Activated naive CD8-positive, alpha-beta T cell treated with anti-CD3 and anti-CD28 coated beads, Interleukin-2, amount 50 U/mL, for 16 hours (primary cell): ENCODE data around the gene C1QA.
"Not testable (repeated sequence)": the region's sequence is repeated elsewhere in the genome, so short reads cannot be mapped to it uniquely, and the experiment has no call there.

Experiments
- DNase-seq: peaks from one replicate; pipeline ENCODE4 v3.0.0-alpha.2; 2020; ENCODE audit warnings: low read depth, low spot score

Gene C1QA

DNA sequence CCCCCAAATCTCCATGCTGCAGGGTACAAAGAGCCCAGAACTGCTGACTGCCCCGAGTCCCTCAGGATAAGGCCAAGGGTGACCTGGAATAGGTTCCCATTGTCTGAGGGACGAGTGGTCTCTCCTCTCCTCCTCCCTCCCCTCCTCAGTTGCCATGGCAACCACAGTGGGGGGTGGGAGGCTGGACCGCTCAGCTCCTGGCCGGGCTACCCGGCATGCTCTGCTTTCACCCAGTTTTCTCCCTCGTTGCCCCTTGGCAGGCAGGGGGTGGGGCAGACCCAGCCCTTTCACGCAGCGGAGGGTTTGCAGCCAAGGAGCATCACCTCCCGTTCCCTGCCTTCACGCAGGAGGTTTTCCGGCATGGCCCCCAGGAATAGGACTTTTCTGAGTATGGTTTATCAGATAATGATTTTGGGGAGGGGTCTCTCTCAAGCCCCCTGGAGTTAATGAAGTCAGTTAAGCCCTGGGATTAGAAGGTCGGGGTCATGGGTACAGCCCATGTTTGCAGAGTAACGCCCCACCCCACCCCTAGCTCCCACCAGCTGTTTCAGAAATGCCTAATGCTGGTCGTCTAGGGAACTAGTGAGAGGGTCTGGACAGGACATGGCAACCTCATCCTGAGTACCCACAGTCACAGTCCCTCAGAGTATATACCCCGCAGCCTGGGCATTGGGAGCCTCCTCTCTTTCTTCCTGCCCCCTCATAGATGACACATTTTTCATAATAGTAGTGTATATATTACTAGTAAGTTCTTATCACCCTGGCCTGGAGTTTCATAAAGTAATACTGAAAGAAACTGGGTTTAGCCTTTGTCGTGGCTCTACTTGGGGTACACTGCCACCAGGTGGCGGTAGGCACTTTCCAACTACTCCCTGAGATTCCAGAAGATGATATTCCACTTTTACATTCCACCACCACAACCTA is 37.3 kb downstream of the C1QA start:
- no peak for DNase-seq

DNA sequence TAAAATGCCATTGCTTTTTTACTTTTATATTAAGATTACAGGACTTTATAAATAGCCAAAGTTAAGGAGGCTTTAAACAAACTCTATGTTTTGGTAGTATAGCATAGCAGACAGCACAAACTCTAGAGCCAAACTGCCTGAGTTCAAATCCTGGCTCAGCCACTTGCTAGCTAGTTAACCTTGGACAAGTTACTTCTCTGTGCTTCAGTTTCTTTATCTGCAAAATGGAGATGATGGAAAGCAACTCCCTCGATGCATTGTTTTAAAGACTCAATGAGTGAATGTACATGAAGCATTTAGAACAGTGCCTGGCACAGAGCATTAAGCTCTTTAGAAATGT is 38.0 kb downstream of the C1QA start:
- no peak for DNase-seq

DNA sequence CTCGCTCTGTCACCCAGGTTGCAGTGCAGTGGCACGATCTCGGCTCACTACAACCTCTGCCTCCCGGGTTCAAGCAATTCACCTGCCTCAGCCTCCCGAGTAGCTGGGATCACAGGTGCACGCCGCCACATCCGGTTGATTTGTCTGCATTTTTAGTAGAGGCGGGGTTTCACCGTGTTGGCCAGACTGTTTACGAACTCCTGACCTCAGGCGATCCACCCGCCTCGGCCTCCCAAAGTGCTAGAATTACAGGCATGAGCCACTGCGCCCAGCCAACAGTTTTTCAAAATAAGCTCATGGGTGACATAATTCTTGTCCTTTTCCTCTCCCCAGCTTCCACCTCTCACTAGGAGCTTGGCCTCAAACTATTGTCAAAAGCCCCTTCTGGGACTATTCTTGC is 39.7 kb downstream of the C1QA start:
- not testable (repeated sequence) for DNase-seq

DNA sequence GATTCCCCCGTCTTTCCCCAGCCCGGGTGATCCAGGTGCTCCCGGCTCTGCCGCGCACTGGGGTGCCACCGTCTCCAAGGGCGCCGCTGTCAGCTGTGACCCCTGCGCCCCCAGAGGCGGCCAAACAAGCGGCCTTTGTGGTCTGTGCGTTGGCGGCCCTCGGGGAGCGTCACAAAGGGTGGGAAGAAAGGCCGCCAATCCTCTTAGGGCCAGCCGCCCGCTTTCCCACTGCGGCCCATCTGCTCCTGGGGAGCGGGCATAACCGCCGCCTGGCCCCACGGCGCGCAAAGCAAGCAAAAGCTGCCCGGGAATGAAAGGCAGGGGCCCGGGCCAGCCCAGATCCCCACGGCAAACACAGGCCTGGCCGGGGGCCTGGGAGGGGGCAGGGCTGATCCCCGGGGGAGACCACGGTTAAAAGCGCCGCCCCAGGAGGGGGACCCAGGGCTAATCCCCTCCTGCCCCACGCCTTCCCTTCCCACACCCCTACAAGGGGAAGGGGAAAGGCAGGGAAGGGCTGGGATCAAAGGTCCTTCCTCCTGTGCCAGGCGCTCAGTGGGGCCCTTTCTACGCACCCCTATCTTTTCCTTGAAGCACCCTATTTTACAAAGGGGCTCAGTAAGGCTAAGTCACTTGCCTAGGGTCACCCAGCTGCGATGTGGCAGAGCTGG is 40.6 kb downstream of the C1QA start:
- no peak for DNase-seq

DNA sequence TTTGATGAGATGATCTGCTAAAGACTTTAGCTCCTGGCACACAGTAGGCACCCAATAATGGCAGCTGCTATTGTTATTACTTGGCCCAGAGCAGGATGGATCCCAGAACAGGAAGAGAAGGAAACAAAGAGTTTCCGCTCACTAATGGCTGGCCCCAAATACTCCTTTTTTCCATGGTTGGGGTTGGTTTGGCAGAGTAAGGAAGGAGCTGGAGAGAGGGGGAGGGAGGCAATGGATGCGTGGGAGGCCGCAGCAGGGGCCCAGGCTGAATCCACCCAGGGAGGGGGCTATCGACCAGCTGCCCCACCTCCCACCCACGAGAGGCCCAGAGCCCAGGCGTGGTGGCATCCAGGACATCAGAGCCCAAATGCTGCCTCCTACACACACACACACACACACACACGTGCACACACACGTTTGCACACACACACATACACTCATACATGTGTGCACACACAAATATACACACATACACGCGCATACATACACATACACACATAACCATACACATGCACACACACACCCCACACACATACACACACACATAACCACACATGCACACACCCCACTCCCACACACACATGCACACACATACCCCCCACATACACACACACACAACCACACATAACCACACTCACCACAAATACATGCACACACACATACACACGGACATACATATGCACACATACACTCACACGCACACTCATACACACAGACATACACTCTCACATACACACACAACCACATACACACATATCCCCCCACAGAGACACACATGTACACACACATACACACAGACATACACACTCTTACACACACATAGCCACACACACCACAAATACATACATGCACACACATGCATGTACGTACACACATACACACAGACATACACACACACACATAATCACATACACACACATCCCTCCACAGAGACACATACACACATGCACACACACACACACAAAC is 41.8 kb downstream of the C1QA start:
- DNase-seq: no peak

DNA sequence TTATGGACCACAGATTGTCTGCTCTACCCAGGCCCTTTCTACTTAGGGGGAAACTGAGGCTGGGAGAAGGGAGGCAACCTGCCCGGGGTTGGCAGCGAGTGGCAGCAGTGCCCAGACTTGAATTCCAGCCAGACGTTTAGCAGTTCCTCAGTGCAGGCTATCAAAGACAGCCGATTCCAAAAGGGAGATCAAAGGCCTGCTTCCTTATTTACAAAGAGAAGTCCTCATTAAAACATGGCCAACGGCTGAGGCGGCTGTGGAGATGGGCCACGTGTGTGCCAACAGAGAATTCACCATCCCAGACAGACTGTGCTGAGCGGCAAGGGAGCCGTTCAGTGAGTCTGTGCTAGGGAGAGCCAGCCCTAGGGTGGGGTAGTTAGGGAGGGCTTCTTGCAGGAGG is 44.3 kb downstream of the C1QA start:
- DNase-seq: no peak

DNA sequence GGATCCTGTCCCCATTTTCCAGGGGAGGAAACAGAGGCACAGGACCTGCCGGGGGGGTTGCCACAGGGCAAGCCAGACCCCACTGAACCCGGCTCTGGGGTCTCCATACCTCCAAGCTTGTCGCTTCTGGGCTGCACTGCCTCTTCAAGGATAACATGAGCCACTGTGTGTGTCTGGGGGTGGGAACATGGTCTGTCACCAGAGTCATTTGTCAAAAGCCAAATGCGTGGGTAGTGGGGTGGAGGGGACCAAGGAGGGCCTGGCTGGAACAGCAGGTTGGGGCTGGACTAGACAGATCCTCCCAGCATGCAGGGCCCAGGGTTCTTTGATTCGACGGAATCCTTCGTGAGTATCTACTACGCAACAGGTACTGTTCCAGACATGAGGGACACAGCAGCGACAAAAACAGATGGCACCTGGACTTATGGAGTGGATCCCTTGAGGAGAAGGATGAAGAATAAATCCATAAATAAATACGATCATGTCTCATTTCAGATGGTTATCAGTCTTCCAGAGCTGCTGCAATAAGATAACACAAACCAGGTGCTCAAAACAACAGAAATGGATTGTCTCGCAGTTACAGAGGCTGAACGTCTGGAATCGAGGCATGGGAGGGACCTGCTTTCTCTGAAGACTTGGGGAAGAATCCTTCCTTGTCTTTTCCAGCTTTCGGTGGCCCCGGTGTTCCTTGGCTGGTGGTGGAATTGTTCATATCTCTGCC is 45.3 kb downstream of the C1QA start:
- no peak for DNase-seq

DNA sequence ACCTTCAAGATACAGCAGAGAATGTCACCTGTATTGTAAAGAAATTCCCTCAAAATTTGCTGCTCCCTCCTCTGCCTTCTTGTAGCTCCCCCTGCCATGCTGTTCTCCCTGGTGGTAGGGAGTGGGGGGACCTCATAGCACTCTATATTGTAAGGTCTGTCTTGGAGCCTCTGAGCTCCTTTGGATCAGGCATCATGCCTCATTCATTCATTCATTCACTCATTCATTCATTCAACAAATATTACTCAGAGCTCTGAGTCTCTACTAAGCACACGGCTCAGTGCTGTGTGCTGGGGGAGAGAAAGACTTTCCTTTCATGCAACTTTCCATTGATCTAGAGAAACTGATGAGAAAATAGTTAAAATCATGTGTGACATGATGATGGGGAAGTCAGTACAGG is 47.1 kb downstream of the C1QA start:
- DNase-seq: no peak

DNA sequence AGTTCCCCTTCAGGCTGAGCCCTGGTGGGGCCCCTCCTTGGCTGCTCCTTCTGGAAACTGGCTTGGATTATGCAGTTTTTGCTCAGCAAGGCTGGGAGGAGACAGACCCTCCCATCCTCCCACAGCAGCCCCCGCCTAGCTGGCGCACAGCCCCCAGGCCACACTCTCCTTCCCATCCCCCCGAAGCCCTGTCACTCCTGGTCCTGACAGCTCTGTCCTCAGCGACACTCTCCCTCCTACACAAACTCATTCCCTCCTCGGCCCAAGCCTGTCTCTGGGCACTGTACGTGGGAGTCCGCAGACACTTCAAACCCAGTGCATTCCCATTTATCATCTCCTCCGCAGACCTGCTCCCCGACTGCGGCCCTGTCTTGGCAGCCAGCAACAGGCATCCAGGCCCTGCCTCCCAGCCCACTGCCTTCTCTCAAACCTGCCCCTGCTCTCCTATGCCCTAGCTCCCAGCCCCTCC is 49.2 kb downstream of the C1QA start:
- DNase-seq: no peak

DNA sequence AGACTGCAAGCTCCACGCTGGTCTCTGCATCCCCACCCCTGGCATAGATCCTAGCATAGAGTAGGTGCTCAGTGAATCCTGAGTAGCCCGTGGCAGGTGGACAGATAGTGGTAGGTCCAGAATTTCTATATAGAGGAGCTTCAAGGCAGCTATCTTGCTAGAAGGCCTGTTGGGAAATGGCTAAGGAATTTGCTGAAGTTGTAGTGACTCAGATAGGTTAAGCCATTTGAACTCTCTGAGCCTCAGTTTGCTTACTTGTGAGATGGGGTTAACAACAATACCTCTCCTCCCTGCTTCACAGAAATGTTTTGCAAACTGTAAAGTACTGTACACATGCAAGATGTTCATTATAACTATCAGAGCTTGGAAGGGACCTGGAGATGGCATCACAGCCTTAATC is 50.8 kb downstream of the C1QA start:
- DNase-seq: no peak

DNA sequence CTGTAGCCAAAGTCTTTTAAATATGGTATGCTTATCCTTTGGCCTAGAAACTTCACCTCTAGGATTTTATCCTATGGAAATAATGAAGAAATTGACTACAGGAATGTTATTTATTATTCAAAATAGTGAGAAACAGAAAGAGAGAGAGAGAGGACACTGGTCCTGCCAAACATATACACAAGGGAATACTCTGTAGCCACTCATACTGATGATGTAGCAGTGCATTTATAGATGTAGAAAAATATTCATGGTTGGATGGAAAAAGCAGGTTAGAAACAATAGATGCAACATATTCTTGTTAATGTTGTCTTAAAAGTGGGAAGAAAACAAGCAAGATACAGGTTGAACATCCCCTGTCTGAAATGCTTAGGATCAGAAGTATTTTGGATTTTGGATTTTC is 52.0 kb downstream of the C1QA start:
- DNase-seq: no peak
